Measurements from ENCODE around the gene OR2T29.
"Not testable (repeated sequence)": the region's sequence is repeated elsewhere in the genome, so short reads cannot be mapped to it uniquely, and the experiment has no call there.

OR2T29 gene

GRCh38 chr1:248537449-248537848 lies 25.1 kb downstream of the OR2T29 start:
- not testable (repeated sequence) for H3K9ac ChIP-seq (ENCODE audit: low read depth in 1 of 2, low read length in 2 of 2); H3K4me3 ChIP-seq (ENCODE audit: low read depth in 1 of 2, low read length in 2 of 2); H3K27ac ChIP-seq (ENCODE audit: low read depth, low read length); H3K9me3 ChIP-seq (ENCODE audit: control insufficient read depth in 1 of 2, low read length in 2 of 2); H3K4me1 ChIP-seq (ENCODE audit: control insufficient read depth in 1 of 2, insufficient read depth in 2 of 2, low read length in 2 of 2); H3K27me3 ChIP-seq (ENCODE audit: control insufficient read depth in 1 of 2, insufficient read depth in 2 of 2, low read length in 2 of 2); H3K36me3 ChIP-seq (ENCODE audit: control insufficient read depth in 1 of 2, insufficient read depth in 2 of 2, low read length in 2 of 2)

- Histone ChIP-seq H3K4me3 (ENCODE audit: low read depth in 1 of 2, low read length in 2 of 2) (no peak overlapping the region), H3K4me1 (ENCODE audit: control insufficient read depth in 1 of 2, insufficient read depth in 2 of 2, low read length in 2 of 2) (no peaks in the 10 kb centered on the region), H3K27me3 (ENCODE audit: control insufficient read depth in 1 of 2, insufficient read depth in 2 of 2, low read length in 2 of 2) (no peaks in the 10 kb centered on the region), H3K9me3 (ENCODE audit: control insufficient read depth in 1 of 2, low read length in 2 of 2) (peaks cover 2 to 3% of the 10 kb centered on the region in 2 donors), H3K36me3 (ENCODE audit: control insufficient read depth in 1 of 2, insufficient read depth in 2 of 2, low read length in 2 of 2) (no peaks in the 10 kb centered on the region), H3K9ac (ENCODE audit: low read depth in 1 of 2, low read length in 2 of 2) (no peak overlapping the region), H3K27ac (ENCODE audit: low read depth, low read length) (no peak overlapping the region)
Measured at GRCh38 chr1:248521856-248522255, 40.7 kb downstream of the OR2T29 start.

GRCh38 chr1:248510217-248510616 lies 52.4 kb downstream of the OR2T29 start:
- not testable (repeated sequence) for H3K4me1 ChIP-seq (ENCODE audit: control insufficient read depth in 1 of 2, insufficient read depth in 2 of 2, low read length in 2 of 2); H3K36me3 ChIP-seq (ENCODE audit: control insufficient read depth in 1 of 2, insufficient read depth in 2 of 2, low read length in 2 of 2); H3K27ac ChIP-seq (ENCODE audit: low read depth, low read length); H3K9me3 ChIP-seq (ENCODE audit: control insufficient read depth in 1 of 2, low read length in 2 of 2); H3K9ac ChIP-seq (ENCODE audit: low read depth in 1 of 2, low read length in 2 of 2); H3K4me3 ChIP-seq (ENCODE audit: low read depth in 1 of 2, low read length in 2 of 2); H3K27me3 ChIP-seq (ENCODE audit: control insufficient read depth in 1 of 2, insufficient read depth in 2 of 2, low read length in 2 of 2)

- H3K4me1 ChIP-seq (ENCODE audit: control insufficient read depth in 1 of 2, insufficient read depth in 2 of 2, low read length in 2 of 2); H3K4me3 ChIP-seq (ENCODE audit: low read depth in 1 of 2, low read length in 2 of 2); H3K36me3 ChIP-seq (ENCODE audit: control insufficient read depth in 1 of 2, insufficient read depth in 2 of 2, low read length in 2 of 2); H3K9ac ChIP-seq (ENCODE audit: low read depth in 1 of 2, low read length in 2 of 2); H3K9me3 ChIP-seq (ENCODE audit: control insufficient read depth in 1 of 2, low read length in 2 of 2); H3K27ac ChIP-seq (ENCODE audit: low read depth, low read length); H3K27me3 ChIP-seq (ENCODE audit: control insufficient read depth in 1 of 2, insufficient read depth in 2 of 2, low read length in 2 of 2): not testable (repeated sequence)
Measured at GRCh38 chr1:248507773-248508172, 54.8 kb downstream of the OR2T29 start, which contains the start of gene OR2G6. Gene OR2G6 (plus strand): TSS chr1:248508073. CDS start chr1:248521647, 13,574 bp downstream.

Measured in duodenal mucosa (tissue), 2 donors.